ENCODE data around the gene PCNX3. TPM values are rescaled to one million over a fixed set of nuclear protein-coding genes. Genes with fewer than 3 reads are reported as not detected.

The PCNX3 gene
- total RNA-seq, 1 experiment from 2014 or later: 50.4 TPM

DNA sequence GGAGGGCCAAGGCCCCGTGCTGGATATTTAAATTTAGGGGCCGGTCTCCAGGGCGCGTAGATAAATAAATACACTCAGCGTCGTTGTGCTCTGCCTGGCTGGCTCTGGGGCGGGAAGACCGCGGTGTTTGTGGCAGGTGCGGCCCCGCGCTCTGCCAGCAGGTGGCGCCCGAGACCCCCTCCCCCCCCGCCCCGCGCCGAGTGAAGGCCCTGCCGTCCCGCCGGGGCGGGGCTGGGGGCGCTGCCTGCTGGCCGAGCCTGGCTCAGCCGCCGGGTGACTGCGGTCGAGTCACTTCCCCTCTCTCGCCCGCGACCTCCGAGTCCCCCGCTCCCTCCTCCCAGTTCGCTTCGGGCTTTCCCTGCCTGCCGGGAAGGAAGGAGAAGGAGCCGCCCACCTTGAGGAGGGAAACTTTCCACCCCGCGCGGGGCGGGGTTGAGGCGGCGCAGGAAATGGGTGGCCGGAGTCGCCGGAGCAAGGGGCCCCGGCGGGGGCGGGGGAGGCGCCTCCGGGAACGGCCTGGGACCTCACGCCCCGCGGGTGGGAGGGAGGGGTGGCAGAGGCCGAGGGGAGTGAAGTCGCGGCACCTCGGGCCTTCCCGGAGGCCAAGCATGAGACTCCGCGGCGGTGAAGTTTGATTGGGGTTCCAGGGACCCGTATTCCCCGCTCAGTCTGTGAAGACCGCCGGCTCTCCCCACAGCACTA lies 41.3 kb upstream of the PCNX3 start:
- RAD21 ChIA-PET (ENCODE audit: low non-redundant PET in 1 of 2, low total read pairs in 2 of 2, uncharacterized antibody in 2 of 2, unreplicated experiment in 2 of 2): interaction anchor here in 1 of 2 experiments (1.0 kb wide), 1 partner anchor 34 kb away, joined by 3 read pairs; no protein-coding TSS in a partner anchor
- no peak overlapping the region for H2AFZ ChIP-seq (ENCODE audit: low read depth, low read length, poor library complexity, severe bottlenecking)
- H3K79me2 ChIP-seq (ENCODE audit: insufficient read depth, low read length): peaks cover 54% of the 10 kb centered on the region
- DNase-seq (ENCODE audit: low read depth, low spot score): peak; percentile 83
- no peaks in the 10 kb centered on the region for H3K9me2 ChIP-seq (ENCODE audit: insufficient read depth)
- TF ChIP-seq SIN3A (IDR thresholded peaks at IDR 0.05; ENCODE audit: low read depth) (no peak), YY1 (IDR thresholded peaks at IDR 0.05; ENCODE audit: extremely low read depth, insufficient replicate concordance, low read depth, low read length) (no peak), TCF7L2 (IDR thresholded peaks at IDR 0.05; ENCODE audit: borderline replicate concordance, extremely low read depth, insufficient read depth, insufficient read length) (peak; percentile 45), FOSL1 (IDR thresholded peaks at IDR 0.05; ENCODE audit: low read depth) (no peak), POLR2AphosphoS5 (IDR thresholded peaks at IDR 0.05; ENCODE audit: low read depth, low read length) (peak; percentile 67; the same call in 1 of the 2 replicates), POLR2A (IDR thresholded peaks at IDR 0.05; ENCODE audit: borderline replicate concordance, extremely low read depth, insufficient read depth, insufficient read length) (no peak)
- TF ChIP-seq, protein P1, sequence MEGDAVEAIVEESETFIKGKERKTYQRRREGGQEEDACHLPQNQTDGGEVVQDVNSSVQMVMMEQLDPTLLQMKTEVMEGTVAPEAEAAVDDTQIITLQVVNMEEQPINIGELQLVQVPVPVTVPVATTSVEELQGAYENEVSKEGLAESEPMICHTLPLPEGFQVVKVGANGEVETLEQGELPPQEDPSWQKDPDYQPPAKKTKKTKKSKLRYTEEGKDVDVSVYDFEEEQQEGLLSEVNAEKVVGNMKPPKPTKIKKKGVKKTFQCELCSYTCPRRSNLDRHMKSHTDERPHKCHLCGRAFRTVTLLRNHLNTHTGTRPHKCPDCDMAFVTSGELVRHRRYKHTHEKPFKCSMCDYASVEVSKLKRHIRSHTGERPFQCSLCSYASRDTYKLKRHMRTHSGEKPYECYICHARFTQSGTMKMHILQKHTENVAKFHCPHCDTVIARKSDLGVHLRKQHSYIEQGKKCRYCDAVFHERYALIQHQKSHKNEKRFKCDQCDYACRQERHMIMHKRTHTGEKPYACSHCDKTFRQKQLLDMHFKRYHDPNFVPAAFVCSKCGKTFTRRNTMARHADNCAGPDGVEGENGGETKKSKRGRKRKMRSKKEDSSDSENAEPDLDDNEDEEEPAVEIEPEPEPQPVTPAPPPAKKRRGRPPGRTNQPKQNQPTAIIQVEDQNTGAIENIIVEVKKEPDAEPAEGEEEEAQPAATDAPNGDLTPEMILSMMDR (IDR thresholded peaks at IDR 0.05 in 2 of 3, conservative IDR thresholded peaks at IDR 0.05 in 1 of 3; ENCODE audit: borderline replicate concordance in 1 of 3, insufficient read depth in 1 of 3, low read depth in 2 of 3, low read length in 2 of 3): peak in 2 of 3 experiments; percentile 69 to 71; a peak in 4 of 6 replicates
- peak overlapping the region; percentile 97 to 100 for H3K4me3 ChIP-seq (replicated peaks in 1 of 2; ENCODE audit: low read depth in 1 of 2, low read length in 2 of 2)
- no peaks in the 10 kb centered on the region for H3K27me3 ChIP-seq (ENCODE audit: insufficient read depth, low read length)
- peak overlapping the region; percentile 98 for H3K9ac ChIP-seq (ENCODE audit: low read length)
- ATAC-seq: peak; percentile 37
- CTCF ChIA-PET: interaction anchor here (2.5 to 4.5 kb wide), 3 partner anchors 14 to 41 kb away, joined by 9 to 89 read pairs (median 12); partner anchors contain the start of gene PCNX3
- H3K4me1 ChIP-seq (ENCODE audit: control insufficient read depth in 1 of 2, insufficient read depth in 2 of 2, low read length in 2 of 2): peaks cover 47 to 68% of the 10 kb centered on the region in 2 experiments
- no peaks in the 10 kb centered on the region for H4K20me1 ChIP-seq (ENCODE audit: insufficient read depth)
- H3K9me3 ChIP-seq (ENCODE audit: control insufficient read depth in 1 of 2, insufficient read depth in 1 of 2, low read depth in 1 of 2, low read length in 2 of 2): no peaks in the 10 kb centered on the region
- BruUV-seq (replicated peaks): no TSS peak
- H3K36me3 ChIP-seq (ENCODE audit: control insufficient read depth in 1 of 2, insufficient read depth in 2 of 2, low read length in 2 of 2): peaks cover under 1% of the 10 kb centered on the region in 2 experiments; a peak in 1 of 4 replicates
- POLR2A ChIA-PET: interaction anchor here (0.6 kb wide), 1 partner anchor 324 kb away, joined by 3 read pairs; no protein-coding TSS in a partner anchor
- H3K27ac ChIP-seq (ENCODE audit: low read depth, low read length): peak overlapping the region; percentile 94
- intact Hi-C loops (cut with micrococcal nuclease): loop anchor here (5.0 kb wide), 1 partner anchor 192 kb away; the partner anchor contains the start of gene SLC25A45
- H3K4me2 ChIP-seq (ENCODE audit: low read length): peak overlapping the region; percentile 78

Measured in HCT116 (cell line).